K562 (cell line): ENCODE measurements around the gene FASN. TPM values are rescaled to one million over a fixed set of nuclear protein-coding genes. Genes with fewer than 3 reads are reported as not detected.
A peak's percentile ranks its signal among the peaks of the same experiment; 100 is the strongest.

Experiments used
- BCL6 ChIP-seq: fragments of 250-450 bp; sonication (Bioruptor Pico); IDR thresholded peaks from 2 replicates; pipeline ENCODE4 v1.4.0; 2020
- BDP1 ChIP-seq: IDR thresholded peaks from 3 replicates; pipeline ENCODE4 v1.6.1; 2011; ENCODE audit not compliant: insufficient read length, insufficient read depth
- BHLHE40 ChIP-seq: IDR thresholded peaks from 2 replicates; pipeline ENCODE4 v1.6.1; 2011; ENCODE audit warnings: low read length, improper control_type of control experiment
- GABPB2 ChIP-seq: fragments of 250-450 bp; sonication (Bioruptor Pico); conservative IDR thresholded peaks from 2 replicates; pipeline ENCODE4 v1.5.1; 2021; ENCODE audit warnings: mild to moderate bottlenecking
- HEY1 ChIP-seq: fragments of 250-450 bp; sonication (Bioruptor Pico); IDR thresholded peaks from 2 replicates; pipeline ENCODE4 v1.5.0; 2020; ENCODE audit warnings: mild to moderate bottlenecking, moderate library complexity, borderline replicate concordance
- KLF1 ChIP-seq: fragments of 450-650 bp; IDR thresholded peaks from 2 replicates; pipeline ENCODE4 v1.6.1; 2016; ENCODE audit warnings: missing genetic modification characterization, missing compliant biosample characterization
- LARP7 ChIP-seq: fragments of 450-650 bp; IDR thresholded peaks from 2 replicates; pipeline ENCODE4 v1.6.1; 2016
- RUNX1 ChIP-seq: sonication (generic); IDR thresholded peaks from 2 replicates; pipeline ENCODE4 v1.6.1; 2016; ENCODE audit warnings: antibody characterized with exemption, low read depth
- SIX5 ChIP-seq, 2 experiments: IDR thresholded peaks; 2 replicates each; pipeline ENCODE4 v1.6.1; 2011; ENCODE audit warnings: low read length in 2 of 2, borderline replicate concordance in 1 of 2, low read depth in 1 of 2, mild to moderate bottlenecking in 1 of 2, moderate library complexity in 1 of 2; ENCODE audit not compliant: insufficient read depth in 1 of 2
- SRSF1 ChIP-seq: fragments of 200-400 bp; formaldehyde crosslinking; IDR thresholded peaks from 2 replicates; pipeline ENCODE4 v1.6.1; 2017; ENCODE audit warnings: mild to moderate bottlenecking, low read depth, low read length, moderate library complexity
- ZC3H11A ChIP-seq: IDR thresholded peaks from 2 replicates; pipeline ENCODE4 v1.6.1; 2012; ENCODE audit warnings: low read depth, low read length, improper control_type of control experiment
- ZKSCAN3 ChIP-seq: fragments of 250-450 bp; sonication (Bioruptor Pico); IDR thresholded peaks from 2 replicates; pipeline ENCODE4 v1.4.0; 2020
- ZNF318 ChIP-seq, 2 experiments: fragments of 450-650 bp; IDR thresholded peaks; 2 replicates each; pipeline ENCODE4 v1.6.1; 2016; ENCODE audit warnings: mild to moderate bottlenecking in 2 of 2, borderline replicate concordance in 1 of 2, low read depth in 1 of 2, moderate library complexity in 1 of 2
- ZNF551 ChIP-seq: fragments of 250-450 bp; sonication (Bioruptor Pico); IDR thresholded peaks from 2 replicates; pipeline ENCODE4 v1.5.0; 2021; ENCODE audit warnings: mild to moderate bottlenecking, moderate library complexity
- ZNF644 ChIP-seq: fragments of 200-800 bp; sonication (Bioruptor generic); IDR thresholded peaks from 2 replicates; pipeline ENCODE4 v1.6.1; 2016; ENCODE audit warnings: low read depth, missing genetic modification characterization, missing compliant biosample characterization
- ZNF699 ChIP-seq: fragments of 250-450 bp; sonication (Bioruptor Pico); IDR thresholded peaks from 2 replicates; pipeline ENCODE4 v1.8.0; 2021; ENCODE audit warnings: mild to moderate bottlenecking, moderate library complexity; ENCODE audit not compliant: insufficient replicate concordance
- polyA plus RNA-seq, 8 experiments: library from polyadenylated mRNA; depleted of rRNA in 4 of 8; stranded (reverse) in 5 of 8; unstranded in 3 of 8; fragments of >200 nt; fragmentation: Nextera tagmentation in 2 of 8; fragmentation: Illumina TruSeq in 1 of 8; extraction: Ambion mirVana in 2 of 8; extraction: Trizol in 1 of 8; gene quantifications; 2 replicates each; pipeline versions ENCODE4 v1.2.1 to v1.2.3, GENCODE V29; 2011 to 2014; ENCODE audit warnings: inconsistent platforms in 1 of 8, missing spikeins in 1 of 8
- total RNA-seq, 7 experiments: library from RNA; depleted of rRNA in 6 of 7; stranded (reverse); fragments of >200 nt in 6 of 7; fragmentation: Illumina TruSeq in 2 of 7; extraction: Trizol in 2 of 7; gene quantifications; 2 replicates each; pipeline versions ENCODE4 v1.2.1 to v1.2.3, GENCODE V29; 2011 to 2021; ENCODE audit warnings: low replicate concordance in 1 of 7
- TF ChIP-seq, protein P1 (sequence below), 2 experiments: fragments of 450-650 bp in 1 of 2; sonication (generic) in 1 of 2; formaldehyde crosslinking; conservative IDR thresholded peaks; 2 replicates each; pipeline versions ENCODE4 v1.4.0 to v1.8.1; 2020 to 2022; ENCODE audit warnings: mild to moderate bottlenecking in 1 of 2, missing genetic modification reagents in 1 of 2
- TF ChIP-seq, protein P2 (sequence below): sonication (generic); formaldehyde crosslinking; IDR thresholded peaks from 2 replicates; pipeline ENCODE4 v1.9.0; 2022; ENCODE audit warnings: mild to moderate bottlenecking, missing genetic modification reagents

FASN gene
- total and polyA plus RNA-seq, 9 of the 15 experiments (the other 6 are each of a cell fraction or from before 2014, with no cell fraction given), result 0.15 to 663 (median 49.9) TPM

- TF ChIP-seq SIX5 (IDR thresholded peaks at IDR 0.05; ENCODE audit: borderline replicate concordance in 1 of 2, insufficient read depth in 1 of 2, low read depth in 1 of 2, low read length in 2 of 2), result no peak
- no peak for TF ChIP-seq ZNF318 (IDR thresholded peaks at IDR 0.05; ENCODE audit: borderline replicate concordance in 1 of 2, low read depth in 1 of 2)
- no peak for TF ChIP-seq BDP1
- TF ChIP-seq RUNX1, result no peak
- TF ChIP-seq, protein P1, sequence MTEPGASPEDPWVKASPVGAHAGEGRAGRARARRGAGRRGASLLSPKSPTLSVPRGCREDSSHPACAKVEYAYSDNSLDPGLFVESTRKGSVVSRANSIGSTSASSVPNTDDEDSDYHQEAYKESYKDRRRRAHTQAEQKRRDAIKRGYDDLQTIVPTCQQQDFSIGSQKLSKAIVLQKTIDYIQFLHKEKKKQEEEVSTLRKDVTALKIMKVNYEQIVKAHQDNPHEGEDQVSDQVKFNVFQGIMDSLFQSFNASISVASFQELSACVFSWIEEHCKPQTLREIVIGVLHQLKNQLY (CRISPR knock-in tag; conservative IDR thresholded peaks at IDR 0.05), result 0 out of 4 replicates have a peak, but pooled peaks of 1 of the 2 experiments have one; percentile 29
- TF ChIP-seq ZNF551 (CRISPR knock-in tag), result no peak
- no peak for TF ChIP-seq HEY1 (CRISPR knock-in tag)
- no peak for TF ChIP-seq ZKSCAN3 (CRISPR knock-in tag)
- no peak for TF ChIP-seq ZC3H11A
- TF ChIP-seq LARP7, result no peak; the same call in 1 of the 2 replicates
- peak; percentile 82 for TF ChIP-seq BHLHE40
- TF ChIP-seq BCL6 (CRISPR knock-in tag), result no peak
- TF ChIP-seq ZNF699, result no peak
- TF ChIP-seq ZNF644 (tag), result no peak
- TF ChIP-seq GABPB2 (CRISPR knock-in tag), result no peak
- TF ChIP-seq, protein P2, sequence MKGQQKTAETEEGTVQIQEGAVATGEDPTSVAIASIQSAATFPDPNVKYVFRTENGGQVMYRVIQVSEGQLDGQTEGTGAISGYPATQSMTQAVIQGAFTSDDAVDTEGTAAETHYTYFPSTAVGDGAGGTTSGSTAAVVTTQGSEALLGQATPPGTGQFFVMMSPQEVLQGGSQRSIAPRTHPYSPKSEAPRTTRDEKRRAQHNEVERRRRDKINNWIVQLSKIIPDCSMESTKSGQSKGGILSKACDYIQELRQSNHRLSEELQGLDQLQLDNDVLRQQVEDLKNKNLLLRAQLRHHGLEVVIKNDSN (CRISPR knock-in tag), result peak; percentile 28; the same call in 1 of the 2 replicates
- 0 out of 2 replicates have a peak, but pooled peaks have one; percentile 67 for TF ChIP-seq SRSF1
- peak; percentile 57; the same call in 1 of the 2 replicates for TF ChIP-seq KLF1 (tag)
Measured at GRCh38 chr17:82037092-82037888, 60.7 kb downstream of the FASN start, which contains the start of gene DCXR (continued).
